OCI-LY3 (cell line): ENCODE data around the gene WDR91.

Source experiments
- CTCF ChIP-seq: fragments of 200-600, 300-600 bp; sonication (generic); IDR thresholded peaks from 2 replicates; pipeline ENCODE4 v1.5.1; 2014; ENCODE audit warnings: antibody characterized with exemption, low read length, low read depth
- EZH2phosphoT487 ChIP-seq: fragments of 200-600 bp; shearing (Covaris generic); IDR thresholded peaks from 2 replicates; pipeline ENCODE4 v1.6.1; 2018; ENCODE audit warnings: antibody characterized with exemption, mixed run types, low read depth

GRCh38 chr7:135165862-135166261 is 45.5 kb downstream of the WDR91 start:
- TF ChIP-seq CTCF (no peak), EZH2phosphoT487 (no peak)
